ENCODE data around the gene IL21R.

DNA sequence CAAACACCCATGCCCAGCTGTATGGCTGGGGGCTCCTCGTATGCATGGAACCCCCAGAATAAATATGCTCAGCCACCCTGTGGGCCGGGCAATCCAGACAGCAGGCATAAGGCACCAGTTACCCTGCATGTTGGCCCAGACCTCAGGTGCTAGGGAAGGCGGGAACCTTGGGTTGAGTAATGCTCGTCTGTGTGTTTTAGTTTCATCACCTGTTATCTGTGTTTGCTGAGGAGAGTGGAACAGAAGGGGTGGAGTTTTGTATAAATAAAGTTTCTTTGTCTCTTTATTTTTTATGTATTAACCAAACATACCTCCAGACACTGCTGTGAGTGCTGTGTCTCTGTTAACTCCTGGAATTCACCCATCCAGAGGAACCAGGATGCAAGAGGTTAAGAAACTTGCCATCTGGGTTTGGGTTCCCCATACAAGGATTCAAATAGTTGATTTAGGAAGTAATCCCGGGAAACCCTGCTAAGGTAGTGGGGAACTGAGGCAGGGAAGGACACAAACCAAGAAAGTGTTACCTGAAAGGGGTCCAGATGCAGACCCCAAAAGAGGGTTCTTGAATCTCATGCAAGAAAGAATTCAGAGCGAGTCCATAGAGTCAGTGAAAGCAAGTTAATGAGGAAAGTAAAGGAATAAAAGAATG lies 37.4 kb upstream of the IL21R start:
- TF ChIP-seq, protein P1, sequence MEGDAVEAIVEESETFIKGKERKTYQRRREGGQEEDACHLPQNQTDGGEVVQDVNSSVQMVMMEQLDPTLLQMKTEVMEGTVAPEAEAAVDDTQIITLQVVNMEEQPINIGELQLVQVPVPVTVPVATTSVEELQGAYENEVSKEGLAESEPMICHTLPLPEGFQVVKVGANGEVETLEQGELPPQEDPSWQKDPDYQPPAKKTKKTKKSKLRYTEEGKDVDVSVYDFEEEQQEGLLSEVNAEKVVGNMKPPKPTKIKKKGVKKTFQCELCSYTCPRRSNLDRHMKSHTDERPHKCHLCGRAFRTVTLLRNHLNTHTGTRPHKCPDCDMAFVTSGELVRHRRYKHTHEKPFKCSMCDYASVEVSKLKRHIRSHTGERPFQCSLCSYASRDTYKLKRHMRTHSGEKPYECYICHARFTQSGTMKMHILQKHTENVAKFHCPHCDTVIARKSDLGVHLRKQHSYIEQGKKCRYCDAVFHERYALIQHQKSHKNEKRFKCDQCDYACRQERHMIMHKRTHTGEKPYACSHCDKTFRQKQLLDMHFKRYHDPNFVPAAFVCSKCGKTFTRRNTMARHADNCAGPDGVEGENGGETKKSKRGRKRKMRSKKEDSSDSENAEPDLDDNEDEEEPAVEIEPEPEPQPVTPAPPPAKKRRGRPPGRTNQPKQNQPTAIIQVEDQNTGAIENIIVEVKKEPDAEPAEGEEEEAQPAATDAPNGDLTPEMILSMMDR (IDR thresholded peaks at IDR 0.05): no peak
- TF ChIP-seq POLR2A (IDR thresholded peaks at IDR 0.05): no peak

All from adrenal gland (tissue), 5 donors.